Measurements from ENCODE around the gene RALY. TPM values are rescaled to one million over a fixed set of nuclear protein-coding genes. Genes with fewer than 3 reads are reported as not detected.
"Not testable (repeated sequence)": the region's sequence is repeated elsewhere in the genome, so short reads cannot be mapped to it uniquely, and the experiment has no call there.

Gene RALY
- total RNA-seq, 1 experiment from 2014 or later = 119 TPM

DNA sequence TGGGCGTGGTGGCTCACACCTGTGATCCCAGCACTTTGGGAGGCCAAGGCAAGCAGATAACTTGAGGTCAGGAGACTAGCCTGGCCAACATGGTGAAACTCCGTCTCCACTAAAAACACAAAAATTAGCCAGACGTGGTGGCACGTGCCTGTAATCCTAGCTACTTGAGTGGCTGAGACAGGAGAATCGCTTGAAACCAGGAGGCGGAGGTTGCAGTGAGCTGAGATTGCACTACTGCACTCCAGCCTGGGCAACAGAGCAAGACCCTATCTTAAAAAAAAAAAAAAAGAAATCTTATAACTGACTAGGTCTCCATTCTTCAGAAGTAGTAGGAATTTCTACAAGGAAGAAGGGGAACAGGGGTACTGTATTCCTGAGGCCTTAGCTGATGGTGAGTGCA lies 34.3 kb downstream of the RALY start:
- Histone ChIP-seq H3K79me2 (ENCODE audit: insufficient read depth, low read length) (peaks cover 83% of the 10 kb centered on the region), H3K4me1 (ENCODE audit: control insufficient read depth in 1 of 2, insufficient read depth in 2 of 2, low read length in 2 of 2) (peaks cover 7 to 14% of the 10 kb centered on the region in 2 experiments; a peak in 3 of 4 replicates), H4K20me1 (ENCODE audit: insufficient read depth) (peaks cover 11% of the 10 kb centered on the region; the same call in 1 of the 2 replicates)
- BruUV-seq (replicated peaks); H3K9ac ChIP-seq (ENCODE audit: low read length); intact Hi-C loops (cut with micrococcal nuclease); H3K36me3 ChIP-seq (ENCODE audit: control insufficient read depth in 1 of 2, insufficient read depth in 2 of 2, low read length in 2 of 2); H3K9me2 ChIP-seq (ENCODE audit: insufficient read depth); ATAC-seq; H3K27ac ChIP-seq (ENCODE audit: low read depth, low read length); DNase-seq (ENCODE audit: low read depth, low spot score); CTCF ChIA-PET; POLR2A ChIA-PET; H3K9me3 ChIP-seq (ENCODE audit: control insufficient read depth in 1 of 2, insufficient read depth in 1 of 2, low read depth in 1 of 2, low read length in 2 of 2); H3K4me2 ChIP-seq (ENCODE audit: low read length); H3K4me3 ChIP-seq (replicated peaks in 1 of 2; ENCODE audit: low read depth in 1 of 2, low read length in 2 of 2); H2AFZ ChIP-seq (ENCODE audit: low read depth, low read length, poor library complexity, severe bottlenecking); H3K27me3 ChIP-seq (ENCODE audit: insufficient read depth, low read length): not testable (repeated sequence)
- RAD21 ChIA-PET (ENCODE audit: low non-redundant PET in 1 of 2, low total read pairs in 2 of 2, uncharacterized antibody in 2 of 2, unreplicated experiment in 2 of 2) = interaction anchor here in 1 of 2 experiments (0.7 kb wide), 1 partner anchor 224 kb away, joined by 3 read pairs; no protein-coding TSS in a partner anchor

DNA sequence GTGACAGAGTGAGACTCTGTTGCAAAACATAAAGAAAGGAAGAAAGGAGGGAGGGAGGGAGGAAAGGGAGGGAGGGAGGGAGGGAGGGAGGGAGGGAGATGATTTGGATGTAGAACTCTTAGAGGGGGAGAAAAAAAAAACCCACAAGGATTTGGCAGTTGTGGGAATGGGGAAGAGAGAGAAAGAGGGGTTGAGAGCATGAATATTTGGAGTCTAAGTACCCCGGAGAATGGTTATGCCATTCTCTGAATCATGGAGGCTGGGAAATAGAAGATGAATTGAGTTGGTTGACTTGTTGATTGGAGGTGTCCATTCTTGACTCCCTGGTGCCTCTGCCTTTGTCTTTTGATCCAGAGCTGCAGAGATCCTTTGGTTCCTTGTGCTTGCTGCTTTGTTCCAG lies 35.7 kb downstream of the RALY start:
- H2AFZ ChIP-seq (ENCODE audit: low read depth, low read length, poor library complexity, severe bottlenecking) = no peak overlapping the region
- H3K9ac ChIP-seq (ENCODE audit: low read length) = no peak overlapping the region
- H4K20me1 ChIP-seq (ENCODE audit: insufficient read depth) = peaks cover 11% of the 10 kb centered on the region; the same call in 1 of the 2 replicates
- no peaks in the 10 kb centered on the region for H3K9me2 ChIP-seq (ENCODE audit: insufficient read depth)
- DNase-seq (ENCODE audit: low read depth, low spot score) (no peak), ATAC-seq (no peak)
- POLR2A ChIA-PET = no interaction called here
- H3K4me3 ChIP-seq (replicated peaks in 1 of 2; ENCODE audit: low read depth in 1 of 2, low read length in 2 of 2) = no peak overlapping the region
- BruUV-seq (replicated peaks) = no TSS peak
- H3K27ac ChIP-seq (ENCODE audit: low read depth, low read length) = no peak overlapping the region
- peaks cover 3 to 4% of the 10 kb centered on the region in 2 experiments; a peak in 2 of 4 replicates for H3K36me3 ChIP-seq (ENCODE audit: control insufficient read depth in 1 of 2, insufficient read depth in 2 of 2, low read length in 2 of 2)
- peaks cover 7 to 10% of the 10 kb centered on the region in 2 experiments; a peak in 3 of 4 replicates for H3K4me1 ChIP-seq (ENCODE audit: control insufficient read depth in 1 of 2, insufficient read depth in 2 of 2, low read length in 2 of 2)
- H3K79me2 ChIP-seq (ENCODE audit: insufficient read depth, low read length) = peaks cover 69% of the 10 kb centered on the region
- CTCF ChIA-PET = interaction anchor here (0.8 kb wide), 1 partner anchor 23 kb away, joined by 7 read pairs; no protein-coding TSS in a partner anchor
- no peaks in the 10 kb centered on the region for H3K27me3 ChIP-seq (ENCODE audit: insufficient read depth, low read length)
- intact Hi-C loops (cut with micrococcal nuclease) = no loop called here
- H3K9me3 ChIP-seq (ENCODE audit: control insufficient read depth in 1 of 2, insufficient read depth in 1 of 2, low read depth in 1 of 2, low read length in 2 of 2) = no peaks in the 10 kb centered on the region
- TF ChIP-seq TCF7L2 (IDR thresholded peaks at IDR 0.05; ENCODE audit: borderline replicate concordance, extremely low read depth, insufficient read depth, insufficient read length) = no peak
- TF ChIP-seq, protein P1, sequence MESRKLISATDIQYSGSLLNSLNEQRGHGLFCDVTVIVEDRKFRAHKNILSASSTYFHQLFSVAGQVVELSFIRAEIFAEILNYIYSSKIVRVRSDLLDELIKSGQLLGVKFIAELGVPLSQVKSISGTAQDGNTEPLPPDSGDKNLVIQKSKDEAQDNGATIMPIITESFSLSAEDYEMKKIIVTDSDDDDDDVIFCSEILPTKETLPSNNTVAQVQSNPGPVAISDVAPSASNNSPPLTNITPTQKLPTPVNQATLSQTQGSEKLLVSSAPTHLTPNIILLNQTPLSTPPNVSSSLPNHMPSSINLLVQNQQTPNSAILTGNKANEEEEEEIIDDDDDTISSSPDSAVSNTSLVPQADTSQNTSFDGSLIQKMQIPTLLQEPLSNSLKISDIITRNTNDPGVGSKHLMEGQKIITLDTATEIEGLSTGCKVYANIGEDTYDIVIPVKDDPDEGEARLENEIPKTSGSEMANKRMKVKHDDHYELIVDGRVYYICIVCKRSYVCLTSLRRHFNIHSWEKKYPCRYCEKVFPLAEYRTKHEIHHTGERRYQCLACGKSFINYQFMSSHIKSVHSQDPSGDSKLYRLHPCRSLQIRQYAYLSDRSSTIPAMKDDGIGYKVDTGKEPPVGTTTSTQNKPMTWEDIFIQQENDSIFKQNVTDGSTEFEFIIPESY (IDR thresholded peaks at IDR 0.05; ENCODE audit: extremely low read depth, insufficient replicate concordance, low read length) = no peak
- TF ChIP-seq SRF (IDR thresholded peaks at IDR 0.05; ENCODE audit: low read depth) = no peak
- no peak for TF ChIP-seq ZNF274 (IDR thresholded peaks at IDR 0.05; ENCODE audit: low read depth, low read length)
- no peak for TF ChIP-seq YY1 (IDR thresholded peaks at IDR 0.05; ENCODE audit: extremely low read depth, insufficient replicate concordance, low read depth, low read length)
- TF ChIP-seq JUND (IDR thresholded peaks at IDR 0.05) = no peak
- TF ChIP-seq, protein P2, sequence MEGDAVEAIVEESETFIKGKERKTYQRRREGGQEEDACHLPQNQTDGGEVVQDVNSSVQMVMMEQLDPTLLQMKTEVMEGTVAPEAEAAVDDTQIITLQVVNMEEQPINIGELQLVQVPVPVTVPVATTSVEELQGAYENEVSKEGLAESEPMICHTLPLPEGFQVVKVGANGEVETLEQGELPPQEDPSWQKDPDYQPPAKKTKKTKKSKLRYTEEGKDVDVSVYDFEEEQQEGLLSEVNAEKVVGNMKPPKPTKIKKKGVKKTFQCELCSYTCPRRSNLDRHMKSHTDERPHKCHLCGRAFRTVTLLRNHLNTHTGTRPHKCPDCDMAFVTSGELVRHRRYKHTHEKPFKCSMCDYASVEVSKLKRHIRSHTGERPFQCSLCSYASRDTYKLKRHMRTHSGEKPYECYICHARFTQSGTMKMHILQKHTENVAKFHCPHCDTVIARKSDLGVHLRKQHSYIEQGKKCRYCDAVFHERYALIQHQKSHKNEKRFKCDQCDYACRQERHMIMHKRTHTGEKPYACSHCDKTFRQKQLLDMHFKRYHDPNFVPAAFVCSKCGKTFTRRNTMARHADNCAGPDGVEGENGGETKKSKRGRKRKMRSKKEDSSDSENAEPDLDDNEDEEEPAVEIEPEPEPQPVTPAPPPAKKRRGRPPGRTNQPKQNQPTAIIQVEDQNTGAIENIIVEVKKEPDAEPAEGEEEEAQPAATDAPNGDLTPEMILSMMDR (IDR thresholded peaks at IDR 0.05 in 2 of 3, conservative IDR thresholded peaks at IDR 0.05 in 1 of 3; ENCODE audit: borderline replicate concordance in 1 of 3, insufficient read depth in 1 of 3, low read depth in 2 of 3, low read length in 2 of 3) = no peak
- H3K4me2 ChIP-seq (ENCODE audit: low read length) = no peak overlapping the region
- RAD21 ChIA-PET (ENCODE audit: low non-redundant PET in 1 of 2, low total read pairs in 2 of 2, uncharacterized antibody in 2 of 2, unreplicated experiment in 2 of 2) = no interaction called here

Measured in HCT116 (cell line).